Prostate gland (tissue), 2 donors: Measurements from ENCODE around the gene ATP6V1G2.

Source experiments
- CTCF ChIP-seq, 4 experiments: fragments of 200-600 bp in 2 of 4; fragments of 450-650 bp in 2 of 4; sonication (generic) in 2 of 4; IDR thresholded peaks; 1 replicate in 3 of 4; 2 replicates in 1 of 4; pipeline ENCODE4 v1.5.1; 2016 to 2019; ENCODE audit warnings: antibody characterized with exemption in 4 of 4, mild to moderate bottlenecking in 2 of 4, moderate library complexity in 2 of 4
- POLR2A ChIP-seq: fragments of 450-650 bp; IDR thresholded peaks from one replicate; pipeline ENCODE4 v1.6.1; 2016; ENCODE audit warnings: antibody characterized with exemption, mild to moderate bottlenecking
- POLR2AphosphoS5 ChIP-seq: sonication (generic); formaldehyde crosslinking; IDR thresholded peaks from one replicate; pipeline ENCODE4 v1.6.1; 2017; ENCODE audit warnings: antibody characterized with exemption

- TF ChIP-seq CTCF (IDR thresholded peaks at IDR 0.05) (no peak), POLR2AphosphoS5 (no peak), POLR2A (no peak)
Observed at GRCh38 chr6:31559606-31559957, 13.2 kb upstream of the ATP6V1G2 start.
